Endothelial cell of umbilical vein (primary cell): ENCODE results near the gene RAB3C. TPM values are rescaled to one million over a fixed set of nuclear protein-coding genes. Genes with fewer than 3 reads are reported as not detected.

ENCODE experiments used
- BruUV-seq: library from RNA; stranded (reverse); fragments of 400-500 nt; replicated peaks from 2 replicates; lab custom pipeline; 2021; lab: Mats Ljungman, UMichigan
- CTCF ChIA-PET: fragments of 300-600, 350-600 bp; sonication (Branson Sonifier 250); formaldehyde crosslinking; loops from one replicate; lab custom pipeline; 2021; ENCODE audit warnings: antibody characterized with exemption, inconsistent platforms; lab: Charles Lee
- POLR2A ChIA-PET: fragments of 300-600, 350-600 bp; sonication (Branson Sonifier 250); formaldehyde crosslinking; loops from one replicate; lab custom pipeline; 2021; ENCODE audit warnings: antibody characterized with exemption, inconsistent platforms; lab: Charles Lee
- DNase-seq: peaks from one replicate; pipeline ENCODE4 v3.0.0-alpha.2; 2011; ENCODE audit warnings: low read depth, low spot score
- FAIRE-seq: peaks from 2 replicates; lab custom pipeline; 2011; peaks lifted over from hg19 to GRCh38; lab: Jason Lieb, UNC
- H2AFZ ChIP-seq: 2 replicates; pipeline ENCODE4 v1.6.0; 2012; ENCODE audit warnings: low read depth, low read length, control low read depth, inconsistent platforms
- H3K27ac ChIP-seq: 2 replicates; pipeline ENCODE4 v1.5.1; 2011; ENCODE audit warnings: low read depth, mild to moderate bottlenecking, control low read depth, low read length, moderate library complexity; ENCODE audit not compliant: insufficient read depth
- H3K27me3 ChIP-seq, 2 experiments: 2 replicates each; pipeline versions ENCODE4 v1.6.0 to v1.6.1; 2011; ENCODE audit warnings: low read length in 2 of 2, mixed read lengths in 1 of 2; ENCODE audit not compliant: control insufficient read depth in 2 of 2, insufficient read depth in 2 of 2
- H3K36me3 ChIP-seq, 2 experiments: 2 replicates in 1 of 2; 3 replicates in 1 of 2; pipeline ENCODE4 v1.5.1; 2011; ENCODE audit warnings: low read length in 2 of 2, mild to moderate bottlenecking in 1 of 2, moderate library complexity in 1 of 2; ENCODE audit not compliant: control insufficient read depth in 2 of 2, insufficient read depth in 2 of 2; ENCODE audit errors: extremely low read depth in 1 of 2
- H3K4me1 ChIP-seq: 3 replicates; pipeline ENCODE4 v1.5.1; 2011; ENCODE audit warnings: mild to moderate bottlenecking, low read length; ENCODE audit not compliant: control insufficient read depth, insufficient read depth; ENCODE audit errors: extremely low read depth
- H3K4me2 ChIP-seq: 2 replicates; pipeline ENCODE4 v1.6.1; 2011; ENCODE audit warnings: low read length, control low read depth, mixed read lengths; ENCODE audit not compliant: insufficient read depth
- H3K4me3 ChIP-seq, 3 experiments: fragments of 200-600 bp in 1 of 3; sonication (generic), shearing (Covaris generic) in 1 of 3; replicated peaks in 1 of 3; 2 replicates each; pipeline ENCODE4 v1.5.1; 2011 to 2016; ENCODE audit warnings: control low read depth in 3 of 3, low read length in 3 of 3, mild to moderate bottlenecking in 2 of 3, inconsistent platforms in 1 of 3, low read depth in 1 of 3, moderate library complexity in 1 of 3; ENCODE audit not compliant: insufficient read depth in 1 of 3
- H3K79me2 ChIP-seq: 2 replicates; pipeline ENCODE4 v1.6.0; 2012; ENCODE audit warnings: low read length, inconsistent platforms; ENCODE audit not compliant: control insufficient read depth, insufficient read depth
- H3K9ac ChIP-seq: replicated peaks from 2 replicates; pipeline ENCODE3; 2011; ENCODE audit warnings: low read length, control low read depth; ENCODE audit not compliant: insufficient read depth; ENCODE audit errors: extremely low read depth
- H3K9me1 ChIP-seq: replicated peaks from 3 replicates; pipeline ENCODE4 v1.6.0; 2011; ENCODE audit warnings: mild to moderate bottlenecking, low read length; ENCODE audit not compliant: control insufficient read depth, insufficient read depth; ENCODE audit errors: extremely low read depth
- H3K9me3 ChIP-seq: replicated peaks from 2 replicates; pipeline ENCODE4 v1.5.1; 2012; ENCODE audit warnings: low read length, inconsistent platforms; ENCODE audit not compliant: control insufficient read depth, insufficient read depth
- H4K20me1 ChIP-seq: replicated peaks from 2 replicates; pipeline ENCODE3; 2011; ENCODE audit warnings: mild to moderate bottlenecking, low read length; ENCODE audit not compliant: control insufficient read depth, insufficient read depth; ENCODE audit errors: extremely low read depth
- EZH2 ChIP-seq: IDR thresholded peaks from 2 replicates; pipeline ENCODE4 v1.6.1; 2012; ENCODE audit warnings: borderline replicate concordance, low read depth, mild to moderate bottlenecking, moderate library complexity, low read length, inconsistent platforms; ENCODE audit not compliant: severe bottlenecking
- FOS ChIP-seq: IDR thresholded peaks from 2 replicates; pipeline ENCODE4 v1.6.1; 2011; ENCODE audit warnings: mild to moderate bottlenecking, low read length, moderate library complexity, borderline replicate concordance; ENCODE audit not compliant: insufficient read depth
- GATA2 ChIP-seq: IDR thresholded peaks from 2 replicates; pipeline ENCODE4 v1.7.0; 2011; ENCODE audit warnings: low read depth, mild to moderate bottlenecking, moderate library complexity, mixed read lengths, low read length; ENCODE audit not compliant: insufficient read length, insufficient read depth
- JUN ChIP-seq: IDR thresholded peaks from 2 replicates; pipeline ENCODE4 v1.6.1; 2011; ENCODE audit warnings: borderline replicate concordance, low read depth; ENCODE audit not compliant: insufficient read length, insufficient read depth
- MYC ChIP-seq: IDR thresholded peaks from one replicate; pipeline ENCODE4 v1.6.1; 2011; ENCODE audit warnings: mild to moderate bottlenecking, low read depth, low read length
- POLR2A ChIP-seq: IDR thresholded peaks from 2 replicates; pipeline ENCODE4 v1.6.1; 2012; ENCODE audit warnings: low read depth, mild to moderate bottlenecking, control low read depth, low read length
- POLR2AphosphoS5 ChIP-seq: IDR thresholded peaks from 2 replicates; pipeline ENCODE4 v1.6.1; 2012; ENCODE audit warnings: low read depth, mild to moderate bottlenecking, control low read depth, low read length, moderate library complexity; ENCODE audit not compliant: insufficient read depth
- dilution Hi-C: fragments of 300-500 bp; cut with MboI; formaldehyde crosslinking; loops from one replicate; pipeline ENCODE4 v1.15.0; 2019; ENCODE audit warnings: low sequenced_read_pairs; ENCODE audit not compliant: extremely low pct_ligation_motif_present
- intact Hi-C: fragments of 100-400 bp; cut with micrococcal nuclease; formaldehyde crosslinking; loops from one replicate; pipeline ENCODE4 v1.10.0; 2022
- polyA plus RNA-seq, 4 experiments: library from polyadenylated mRNA; depleted of rRNA in 3 of 4; stranded (reverse) in 3 of 4; unstranded in 1 of 4; fragments of >200 nt; gene quantifications; 2 replicates each; pipeline versions ENCODE4 v1.2.1 to v1.2.3, GENCODE V29; 2011 to 2012; ENCODE audit warnings: missing spikeins in 1 of 4
- total RNA-seq: library from RNA; stranded (reverse); gene quantifications from 2 replicates; pipeline ENCODE4 v1.2.3, GENCODE V29; 2021
- TF ChIP-seq, protein P1 (sequence below): IDR thresholded peaks from 2 replicates; pipeline ENCODE4 v1.6.1; 2011; ENCODE audit not compliant: insufficient read depth, insufficient read length
- TF ChIP-seq, protein P2 (sequence below), 2 donors: IDR thresholded peaks; 1 replicate in 1 of 2; 2 replicates in 1 of 2; pipeline ENCODE4 v1.5.1; 2011; ENCODE audit warnings: low read length in 2 of 2, mild to moderate bottlenecking in 2 of 2, moderate library complexity in 2 of 2, control low read depth in 1 of 2, inconsistent platforms in 1 of 2, low read depth in 1 of 2; ENCODE audit not compliant: insufficient read depth in 1 of 2; ENCODE audit errors: extremely low read depth in 1 of 2

RAB3C gene
- total and polyA plus RNA-seq, 2 donors (not counting 3 experiments of a cell fraction or from before 2014, with no cell fraction given) = 0.04 to 0.66 TPM

DNA sequence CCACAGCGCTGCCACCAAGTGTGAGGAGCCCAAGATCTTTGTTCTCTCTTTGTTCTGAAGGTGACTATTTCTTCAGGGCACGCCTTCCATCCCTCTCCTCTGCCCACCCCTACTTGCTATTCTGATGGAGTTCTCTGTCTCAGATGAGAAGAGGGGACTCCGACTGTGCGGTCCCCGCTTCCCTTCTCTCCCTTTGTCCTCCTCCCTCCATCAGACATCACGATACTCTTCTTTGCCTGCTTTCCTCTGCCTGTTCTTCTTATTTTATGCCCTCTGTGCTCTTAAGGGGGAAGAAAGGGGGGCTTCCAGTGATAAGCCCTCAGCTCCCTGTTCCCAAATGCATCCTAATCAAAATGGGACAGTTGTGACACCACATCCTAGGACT lies 307.8 kb downstream of the RAB3C start:
- H3K27me3 ChIP-seq = peaks cover 12 to 14% of the 10 kb centered on the region in 2 experiments
- no peak overlapping the region for H3K9ac ChIP-seq
- H3K4me2 ChIP-seq = no peak overlapping the region
- no peaks in the 10 kb centered on the region for H4K20me1 ChIP-seq
- no peak for FAIRE-seq
- BruUV-seq = no TSS peak
- no peaks in the 10 kb centered on the region for H3K9me1 ChIP-seq
- no peak for DNase-seq
- dilution Hi-C loops = no loop called here
- no peaks in the 10 kb centered on the region for H3K9me3 ChIP-seq
- H3K36me3 ChIP-seq = no peaks in the 10 kb centered on the region
- H2AFZ ChIP-seq = no peak overlapping the region
- ChIA-PET CTCF (interaction anchor here (1.0 to 6.7 kb wide), 7 partner anchors 14 to 298 kb away, joined by 3 to 69 read pairs (median 5); no protein-coding TSS in a partner anchor), POLR2A (no interaction called here)
- H3K4me1 ChIP-seq = no peaks in the 10 kb centered on the region
- intact Hi-C loops = loop anchor here (1.0 to 5.0 kb wide), 3 partner anchors 117 to 492 kb away; no protein-coding TSS in a partner anchor
- TF ChIP-seq POLR2AphosphoS5 (no peak), JUN (no peak), FOS (no peak), POLR2A (no peak), GATA2 (no peak), EZH2 (no peak), MYC (no peak)
- TF ChIP-seq, protein P1, sequence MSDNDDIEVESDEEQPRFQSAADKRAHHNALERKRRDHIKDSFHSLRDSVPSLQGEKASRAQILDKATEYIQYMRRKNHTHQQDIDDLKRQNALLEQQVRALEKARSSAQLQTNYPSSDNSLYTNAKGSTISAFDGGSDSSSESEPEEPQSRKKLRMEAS = no peak
- TF ChIP-seq, protein P2, sequence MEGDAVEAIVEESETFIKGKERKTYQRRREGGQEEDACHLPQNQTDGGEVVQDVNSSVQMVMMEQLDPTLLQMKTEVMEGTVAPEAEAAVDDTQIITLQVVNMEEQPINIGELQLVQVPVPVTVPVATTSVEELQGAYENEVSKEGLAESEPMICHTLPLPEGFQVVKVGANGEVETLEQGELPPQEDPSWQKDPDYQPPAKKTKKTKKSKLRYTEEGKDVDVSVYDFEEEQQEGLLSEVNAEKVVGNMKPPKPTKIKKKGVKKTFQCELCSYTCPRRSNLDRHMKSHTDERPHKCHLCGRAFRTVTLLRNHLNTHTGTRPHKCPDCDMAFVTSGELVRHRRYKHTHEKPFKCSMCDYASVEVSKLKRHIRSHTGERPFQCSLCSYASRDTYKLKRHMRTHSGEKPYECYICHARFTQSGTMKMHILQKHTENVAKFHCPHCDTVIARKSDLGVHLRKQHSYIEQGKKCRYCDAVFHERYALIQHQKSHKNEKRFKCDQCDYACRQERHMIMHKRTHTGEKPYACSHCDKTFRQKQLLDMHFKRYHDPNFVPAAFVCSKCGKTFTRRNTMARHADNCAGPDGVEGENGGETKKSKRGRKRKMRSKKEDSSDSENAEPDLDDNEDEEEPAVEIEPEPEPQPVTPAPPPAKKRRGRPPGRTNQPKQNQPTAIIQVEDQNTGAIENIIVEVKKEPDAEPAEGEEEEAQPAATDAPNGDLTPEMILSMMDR (IDR thresholded peaks at IDR 0.05; ENCODE audit: extremely low read depth in 1 of 2, insufficient read depth in 1 of 2, low read depth in 1 of 2, low read length in 2 of 2) = no peak
- H3K79me2 ChIP-seq = no peaks in the 10 kb centered on the region
- H3K4me3 ChIP-seq = no peak overlapping the region
- H3K27ac ChIP-seq = no peak overlapping the region
